GM12801 (cell line): Measurements from ENCODE around the gene UQCRFS1.

Source experiments
- CTCF ChIP-seq: IDR thresholded peaks from one replicate; pipeline ENCODE4 v1.5.1; 2011; ENCODE audit warnings: control low read depth; ENCODE audit not compliant: insufficient read length; ENCODE audit errors: extremely low read depth

The UQCRFS1 gene

GRCh38 chr19:29171525-29171924 lies 41.4 kb downstream of the UQCRFS1 start:
- no peak for TF ChIP-seq CTCF

GRCh38 chr19:29170554-29170953 lies 42.4 kb downstream of the UQCRFS1 start:
- no peak for TF ChIP-seq CTCF

GRCh38 chr19:29162694-29163093 lies 50.3 kb downstream of the UQCRFS1 start:
- no peak for TF ChIP-seq CTCF

- no peak for TF ChIP-seq CTCF
Observed at GRCh38 chr19:29155683-29156082, 57.3 kb downstream of the UQCRFS1 start.
